Nephron (organoid): ENCODE data around the gene TIMM10.
A peak's percentile ranks its signal among the peaks of the same experiment; 100 is the strongest.

Source experiments
- H3K27ac Mint-ChIP-seq, 3 experiments: 2 replicates each; pipeline ENCODE4 v1.8.0; 2020; ENCODE audit warnings: mixed read lengths in 3 of 3, mild to moderate bottlenecking in 2 of 3, moderate library complexity in 1 of 3
- H3K27me3 Mint-ChIP-seq: 2 replicates; pipeline ENCODE4 v1.8.0; 2021; ENCODE audit warnings: low read depth, mild to moderate bottlenecking, moderate library complexity, mixed read lengths
- H3K36me3 Mint-ChIP-seq: 2 replicates; pipeline ENCODE4 v1.8.0; 2020; ENCODE audit warnings: low read depth, mixed read lengths
- H3K4me1 Mint-ChIP-seq: 2 replicates; pipeline ENCODE4 v1.8.0; 2020; ENCODE audit warnings: mixed read lengths
- H3K4me3 Mint-ChIP-seq, 3 experiments: 2 replicates each; pipeline ENCODE4 v1.8.0; 2020; ENCODE audit warnings: mild to moderate bottlenecking in 3 of 3, mixed read lengths in 3 of 3, moderate library complexity in 2 of 3
- H3K9me3 Mint-ChIP-seq: 2 replicates; pipeline ENCODE4 v1.8.0; 2020; ENCODE audit warnings: mixed read lengths
- CTCF ChIP-seq, 3 experiments: fragments of 200-600 bp; sonication (generic); IDR thresholded peaks; one replicate each; pipeline ENCODE4 v1.5.0; 2021; ENCODE audit warnings: antibody characterized with exemption in 3 of 3; ENCODE audit not compliant: unreplicated experiment in 3 of 3

Gene TIMM10

GRCh38 chr11:57530596-57531507 lies at the start of gene TIMM10:
Gene TIMM10 (minus strand): TSS chr11:57530754. CDS start chr11:57530189, 565 bp downstream.
- H3K36me3 Mint-ChIP-seq: no peaks in the 10 kb centered on the region
- peaks cover 15% of the 10 kb centered on the region for H3K4me1 Mint-ChIP-seq
- no peaks in the 10 kb centered on the region for H3K27me3 Mint-ChIP-seq
- peak within 1 kb of the TSS; percentile 91 to 97 (median 95) for H3K4me3 Mint-ChIP-seq
- no peaks in the 10 kb centered on the region for H3K9me3 Mint-ChIP-seq
- peak within 1 kb of the TSS; percentile 76 to 91 (median 89) for H3K27ac Mint-ChIP-seq
- TF ChIP-seq CTCF (IDR thresholded peaks at IDR 0.05; ENCODE audit: unreplicated experiment in 3 of 3): no peak

GRCh38 chr11:57574061-57574460 lies 43.5 kb upstream of the TIMM10 start:
- H3K4me3 Mint-ChIP-seq: no peak overlapping the region
- peaks cover 5% of the 10 kb centered on the region for H3K4me1 Mint-ChIP-seq
- no peaks in the 10 kb centered on the region for H3K36me3 Mint-ChIP-seq
- no peak overlapping the region for H3K27ac Mint-ChIP-seq
- no peaks in the 10 kb centered on the region for H3K9me3 Mint-ChIP-seq
- no peak for TF ChIP-seq CTCF (IDR thresholded peaks at IDR 0.05; ENCODE audit: unreplicated experiment in 3 of 3)
- peaks cover 3% of the 10 kb centered on the region for H3K27me3 Mint-ChIP-seq

GRCh38 chr11:57571606-57572005 lies 41.1 kb upstream of the TIMM10 start:
- Mint-ChIP-seq H3K4me3 (no peak overlapping the region), H3K27me3 (no peaks in the 10 kb centered on the region), H3K27ac (no peak overlapping the region), H3K36me3 (no peaks in the 10 kb centered on the region), H3K9me3 (no peaks in the 10 kb centered on the region), H3K4me1 (peaks cover 19% of the 10 kb centered on the region)
- TF ChIP-seq CTCF (IDR thresholded peaks at IDR 0.05; ENCODE audit: unreplicated experiment in 3 of 3): no peak

- Mint-ChIP-seq H3K4me3 (peak overlapping the region; percentile 99 to 100 (median 99)), H3K9me3 (no peaks in the 10 kb centered on the region), H3K27ac (peak overlapping the region; percentile 91 to 97 (median 96)), H3K4me1 (peaks cover 29% of the 10 kb centered on the region), H3K27me3 (no peaks in the 10 kb centered on the region), H3K36me3 (peaks cover 5% of the 10 kb centered on the region)
- peak in 2 of 3 experiments; percentile 5 to 97 for TF ChIP-seq CTCF (IDR thresholded peaks at IDR 0.05; ENCODE audit: unreplicated experiment in 3 of 3)
Observed at GRCh38 chr11:57568330-57568766, 37.8 kb upstream of the TIMM10 start.

GRCh38 chr11:57567515-57568329 lies 37.2 kb upstream of the TIMM10 start, which contains the start of gene UBE2L6:
Gene UBE2L6 (minus strand): TSS chr11:57567672. CDS start chr11:57567611, 61 bp downstream.
- Mint-ChIP-seq H3K27me3 (no peaks in the 10 kb centered on the region), H3K4me3 (peak within 1 kb of the TSS; percentile 99 to 100 (median 99)), H3K4me1 (peaks cover 29% of the 10 kb centered on the region), H3K9me3 (no peaks in the 10 kb centered on the region), H3K27ac (peak within 1 kb of the TSS; percentile 91 to 97 (median 96)), H3K36me3 (peaks cover 5% of the 10 kb centered on the region)
- peak in 2 of 3 experiments; percentile 90 for TF ChIP-seq CTCF (IDR thresholded peaks at IDR 0.05; ENCODE audit: unreplicated experiment in 3 of 3)
